ENCODE results near the gene SLC6A11.

GRCh38 chr3:10941972-10942371 lies 125.9 kb downstream of the SLC6A11 start:
- TF ChIP-seq POLR2AphosphoS5 (IDR thresholded peaks at IDR 0.05; ENCODE audit: control insufficient read depth, insufficient read depth, low read depth, low read length) (no peak), BCL6 (CRISPR knock-in tag; IDR thresholded peaks at IDR 0.05) (no peak), YBX1 (IDR thresholded peaks at IDR 0.05) (no peak), CTCF (IDR thresholded peaks at IDR 0.05 in 2 of 3, conservative IDR thresholded peaks at IDR 0.05 in 1 of 3; ENCODE audit: insufficient read depth in 2 of 3, low read depth in 1 of 3, low read length in 3 of 3) (peak; percentile 71 to 91 (median 72)), TAF1 (IDR thresholded peaks at IDR 0.05; ENCODE audit: control insufficient read depth, extremely low read depth, insufficient read depth, low read length, severe bottlenecking) (no peak), LARP7 (IDR thresholded peaks at IDR 0.05) (no peak), HDAC2 (IDR thresholded peaks at IDR 0.05) (no peak), CTBP1 (IDR thresholded peaks at IDR 0.05; ENCODE audit: borderline replicate concordance) (no peak), EZH2 (IDR thresholded peaks at IDR 0.05; ENCODE audit: borderline replicate concordance, low read depth, low read length) (no peak), ZNF431 (CRISPR knock-in tag; IDR thresholded peaks at IDR 0.05) (no peak), SREBF2 (CRISPR knock-in tag; IDR thresholded peaks at IDR 0.05) (no peak), ZNF253 (CRISPR knock-in tag; conservative IDR thresholded peaks at IDR 0.05) (no peak), FOXJ3 (CRISPR knock-in tag; IDR thresholded peaks at IDR 0.05) (no peak)

Measured in K562 (cell line).